Measurements from ENCODE around the gene DHX32. TPM values are rescaled to one million over a fixed set of nuclear protein-coding genes. Genes with fewer than 3 reads are reported as not detected.

DHX32 gene
- polyA plus RNA-seq, 2 donors: 26.1 to 30.5 TPM

DNA sequence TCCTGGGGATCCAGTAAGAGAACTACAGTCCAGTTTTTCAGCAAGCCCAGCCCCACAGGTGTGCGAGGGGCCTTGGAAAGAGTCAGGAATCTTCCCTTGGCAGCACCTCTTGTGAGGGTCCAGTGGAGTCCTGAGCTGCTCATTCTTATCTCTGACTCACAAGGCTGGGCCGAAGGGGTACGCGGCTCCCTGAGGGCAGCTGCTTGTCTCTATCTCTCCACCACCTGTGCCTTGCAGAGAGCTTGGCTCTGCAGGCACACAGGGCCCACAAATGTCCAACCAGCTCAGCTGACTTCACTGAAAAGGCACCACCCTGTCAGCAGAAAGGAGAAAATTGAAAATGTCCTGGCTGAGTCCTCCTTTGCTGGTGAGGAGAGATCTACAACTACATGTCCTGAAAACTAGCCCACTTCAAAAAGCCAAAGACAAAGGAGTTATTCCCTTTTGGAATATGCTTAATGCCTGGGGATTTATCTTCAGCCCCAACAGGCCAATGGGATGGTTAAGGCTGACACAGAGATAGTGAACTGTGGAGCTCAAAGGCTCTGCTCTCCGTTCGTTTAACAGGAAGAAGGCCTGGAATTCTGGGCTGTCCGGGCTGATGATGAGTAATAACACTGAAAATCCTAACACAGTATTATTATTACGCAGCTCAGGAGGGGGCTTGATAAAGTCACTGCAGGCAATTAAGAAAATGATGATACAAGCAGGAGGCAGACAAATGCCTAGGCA lies 81.5 kb downstream of the DHX32 start:
- H3K36me3 ChIP-seq (ENCODE audit: control insufficient read depth in 2 of 2, insufficient read depth in 2 of 2, low read length in 1 of 2): peaks cover 8 to 25% of the 10 kb centered on the region in 2 donors
- 93 to 94% methylated on average over 8 of the region's 8 CpGs for WGBS, 2 donors

DNA sequence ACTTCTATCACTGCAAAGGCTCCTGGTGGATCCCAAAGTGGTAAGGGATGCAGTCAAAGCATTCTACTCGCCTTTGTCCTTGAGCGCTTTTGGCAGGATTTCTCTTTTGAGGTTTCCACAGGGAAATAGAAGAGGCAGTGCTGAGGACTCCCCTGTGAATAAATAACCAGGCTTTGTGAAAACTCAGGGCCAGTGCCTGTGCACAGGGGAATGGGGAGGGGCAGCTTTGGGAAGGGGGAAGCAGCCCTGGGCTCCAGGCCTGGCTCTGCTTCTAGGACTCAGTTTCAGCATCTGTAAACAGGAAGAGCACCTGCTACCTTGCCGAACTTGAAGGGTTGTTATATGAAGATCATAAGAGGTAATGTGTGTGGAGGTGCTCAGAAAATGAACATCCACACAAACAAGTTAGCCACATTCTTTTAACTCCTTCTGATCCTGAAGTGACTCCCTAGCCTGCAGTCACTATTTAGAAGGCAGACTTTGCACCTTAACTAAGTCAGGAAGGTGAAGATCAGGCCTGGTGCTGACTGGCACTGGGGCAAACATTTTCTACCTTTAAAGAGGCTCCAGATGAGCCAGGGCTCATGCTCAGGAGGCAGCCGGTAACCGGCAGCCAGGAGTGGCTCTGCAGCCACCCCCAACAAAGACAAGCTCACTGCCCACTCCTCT lies 83.0 kb downstream of the DHX32 start:
- 53 to 65% methylated on average over 5 of the region's 5 CpGs for WGBS, 2 donors
- Histone ChIP-seq H3K9me3 (ENCODE audit: control insufficient read depth in 2 of 2, insufficient read depth in 1 of 2, low read depth in 1 of 2, low read length in 1 of 2) (no peaks in the 10 kb centered on the region), H3K4me3 (ENCODE audit: low read depth in 1 of 2, low read length in 2 of 2) (no peak overlapping the region), H3K27me3 (ENCODE audit: control insufficient read depth in 1 of 2, insufficient read depth in 2 of 2, low read length in 2 of 2) (no peaks in the 10 kb centered on the region), H3K27ac (ENCODE audit: low read depth in 2 of 2, low read length in 1 of 2) (no peak overlapping the region), H3K4me1 (ENCODE audit: control insufficient read depth in 2 of 2, insufficient read depth in 2 of 2, low read length in 1 of 2) (peaks cover 0 to 2% of the 10 kb centered on the region in 2 donors), H3K36me3 (ENCODE audit: control insufficient read depth in 2 of 2, insufficient read depth in 2 of 2, low read length in 1 of 2) (peaks cover 13 to 31% of the 10 kb centered on the region in 2 donors)

More for the DNA sequence above, 81.5 kb downstream of the DHX32 start:
- no peak overlapping the region for H3K4me3 ChIP-seq (ENCODE audit: low read depth in 1 of 2, low read length in 2 of 2)
- H3K4me1 ChIP-seq (ENCODE audit: control insufficient read depth in 2 of 2, insufficient read depth in 2 of 2, low read length in 1 of 2): peaks cover 0 to 2% of the 10 kb centered on the region in 2 donors
- no peak overlapping the region for H3K27ac ChIP-seq (ENCODE audit: low read depth in 2 of 2, low read length in 1 of 2)
- no peaks in the 10 kb centered on the region for H3K27me3 ChIP-seq (ENCODE audit: control insufficient read depth in 1 of 2, insufficient read depth in 2 of 2, low read length in 2 of 2)
- H3K9me3 ChIP-seq (ENCODE audit: control insufficient read depth in 2 of 2, insufficient read depth in 1 of 2, low read depth in 1 of 2, low read length in 1 of 2): no peaks in the 10 kb centered on the region

DNA sequence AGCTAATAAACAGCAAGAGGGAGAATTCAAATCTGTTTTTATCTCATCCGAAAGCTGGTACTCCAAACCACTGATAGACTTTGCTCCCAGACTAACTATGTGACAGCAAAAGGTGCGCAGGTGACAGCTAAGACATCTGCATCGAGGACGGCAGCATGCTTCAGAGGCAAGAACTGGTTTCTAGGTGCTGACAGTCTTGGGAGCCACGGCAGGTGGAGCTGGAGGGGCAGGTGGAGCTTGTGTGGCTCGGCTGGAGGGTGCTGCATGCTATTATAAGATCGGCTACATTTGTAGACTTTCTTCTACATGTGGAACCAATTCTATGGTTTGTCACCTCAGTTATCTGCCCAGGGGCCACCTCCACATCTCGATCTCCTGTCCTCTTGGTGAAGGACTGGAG lies 83.7 kb downstream of the DHX32 start:
- Histone ChIP-seq H3K27me3 (ENCODE audit: control insufficient read depth in 1 of 2, insufficient read depth in 2 of 2, low read length in 2 of 2) (no peaks in the 10 kb centered on the region), H3K4me1 (ENCODE audit: control insufficient read depth in 2 of 2, insufficient read depth in 2 of 2, low read length in 1 of 2) (no peaks in the 10 kb centered on the region), H3K36me3 (ENCODE audit: control insufficient read depth in 2 of 2, insufficient read depth in 2 of 2, low read length in 1 of 2) (peaks cover 14 to 33% of the 10 kb centered on the region in 2 donors), H3K4me3 (ENCODE audit: low read depth in 1 of 2, low read length in 2 of 2) (no peak overlapping the region), H3K27ac (ENCODE audit: low read depth in 2 of 2, low read length in 1 of 2) (no peak overlapping the region), H3K9me3 (ENCODE audit: control insufficient read depth in 2 of 2, insufficient read depth in 1 of 2, low read depth in 1 of 2, low read length in 1 of 2) (no peaks in the 10 kb centered on the region)
- 84 to 91% methylated on average over 8 of the region's 8 CpGs for WGBS, 2 donors

DNA sequence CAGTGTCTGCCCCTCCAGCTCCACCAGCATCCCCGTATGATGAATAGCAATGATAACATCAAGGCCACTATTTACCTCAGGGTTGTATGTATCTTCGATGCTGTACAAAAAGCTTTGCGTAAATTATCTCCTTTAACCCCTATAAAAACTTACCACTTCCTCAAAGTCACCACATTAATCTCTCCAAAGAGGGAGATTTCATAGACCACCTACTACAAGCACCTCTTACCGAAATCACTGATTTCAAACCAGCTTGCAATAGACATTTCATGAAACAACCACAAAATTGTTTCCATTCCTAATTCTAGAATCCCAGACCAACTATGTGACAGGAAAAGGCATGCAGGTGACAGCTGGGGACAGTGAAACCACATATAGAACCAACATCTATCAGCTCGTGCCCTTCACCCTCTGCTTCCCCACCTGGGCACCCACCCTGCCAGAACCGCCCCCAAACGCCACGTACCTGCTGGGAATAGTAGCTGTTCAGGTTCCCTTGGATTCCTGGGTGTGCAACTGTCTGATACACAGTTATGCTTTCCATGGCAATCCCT lies 85.4 kb downstream of the DHX32 start:
- H3K9me3 ChIP-seq (ENCODE audit: control insufficient read depth in 2 of 2, insufficient read depth in 1 of 2, low read depth in 1 of 2, low read length in 1 of 2): no peaks in the 10 kb centered on the region
- 82 to 83% methylated on average over 8 of the region's 8 CpGs for WGBS, 2 donors
- no peaks in the 10 kb centered on the region for H3K27me3 ChIP-seq (ENCODE audit: control insufficient read depth in 1 of 2, insufficient read depth in 2 of 2, low read length in 2 of 2)
- H3K4me3 ChIP-seq (ENCODE audit: low read depth in 1 of 2, low read length in 2 of 2): no peak overlapping the region
- no peak overlapping the region for H3K27ac ChIP-seq (ENCODE audit: low read depth in 2 of 2, low read length in 1 of 2)
- H3K4me1 ChIP-seq (ENCODE audit: control insufficient read depth in 2 of 2, insufficient read depth in 2 of 2, low read length in 1 of 2): no peaks in the 10 kb centered on the region
- peaks cover 14 to 32% of the 10 kb centered on the region in 2 donors for H3K36me3 ChIP-seq (ENCODE audit: control insufficient read depth in 2 of 2, insufficient read depth in 2 of 2, low read length in 1 of 2)

DNA sequence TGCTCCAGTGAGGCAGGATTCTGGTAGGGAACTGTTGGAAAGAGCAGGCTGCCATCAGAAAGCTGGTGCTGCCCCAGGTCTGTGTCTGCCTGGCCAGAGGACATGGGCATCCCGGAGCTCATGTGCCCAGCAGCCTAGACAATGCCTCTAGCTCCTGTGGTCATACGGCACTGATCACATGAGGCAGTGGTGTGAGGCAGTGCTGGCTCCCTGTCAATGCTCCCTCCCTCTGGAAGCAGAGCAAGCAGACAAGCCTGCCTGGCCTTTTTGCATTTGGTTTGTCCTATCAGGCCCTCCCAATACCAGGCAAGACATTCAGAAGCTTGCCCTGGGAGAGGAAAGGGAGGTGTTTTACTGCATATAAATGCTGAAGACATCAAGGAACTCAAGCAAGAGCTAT lies 86.0 kb downstream of the DHX32 start:
- Histone ChIP-seq H3K4me1 (ENCODE audit: control insufficient read depth in 2 of 2, insufficient read depth in 2 of 2, low read length in 1 of 2) (no peaks in the 10 kb centered on the region), H3K27ac (ENCODE audit: low read depth in 2 of 2, low read length in 1 of 2) (no peak overlapping the region), H3K27me3 (ENCODE audit: control insufficient read depth in 1 of 2, insufficient read depth in 2 of 2, low read length in 2 of 2) (no peaks in the 10 kb centered on the region), H3K9me3 (ENCODE audit: control insufficient read depth in 2 of 2, insufficient read depth in 1 of 2, low read depth in 1 of 2, low read length in 1 of 2) (no peaks in the 10 kb centered on the region), H3K4me3 (ENCODE audit: low read depth in 1 of 2, low read length in 2 of 2) (no peak overlapping the region), H3K36me3 (ENCODE audit: control insufficient read depth in 2 of 2, insufficient read depth in 2 of 2, low read length in 1 of 2) (peaks cover 14 to 32% of the 10 kb centered on the region in 2 donors)
- WGBS, 2 donors: 86 to 92% methylated on average over 2 of the region's 2 CpGs

DNA sequence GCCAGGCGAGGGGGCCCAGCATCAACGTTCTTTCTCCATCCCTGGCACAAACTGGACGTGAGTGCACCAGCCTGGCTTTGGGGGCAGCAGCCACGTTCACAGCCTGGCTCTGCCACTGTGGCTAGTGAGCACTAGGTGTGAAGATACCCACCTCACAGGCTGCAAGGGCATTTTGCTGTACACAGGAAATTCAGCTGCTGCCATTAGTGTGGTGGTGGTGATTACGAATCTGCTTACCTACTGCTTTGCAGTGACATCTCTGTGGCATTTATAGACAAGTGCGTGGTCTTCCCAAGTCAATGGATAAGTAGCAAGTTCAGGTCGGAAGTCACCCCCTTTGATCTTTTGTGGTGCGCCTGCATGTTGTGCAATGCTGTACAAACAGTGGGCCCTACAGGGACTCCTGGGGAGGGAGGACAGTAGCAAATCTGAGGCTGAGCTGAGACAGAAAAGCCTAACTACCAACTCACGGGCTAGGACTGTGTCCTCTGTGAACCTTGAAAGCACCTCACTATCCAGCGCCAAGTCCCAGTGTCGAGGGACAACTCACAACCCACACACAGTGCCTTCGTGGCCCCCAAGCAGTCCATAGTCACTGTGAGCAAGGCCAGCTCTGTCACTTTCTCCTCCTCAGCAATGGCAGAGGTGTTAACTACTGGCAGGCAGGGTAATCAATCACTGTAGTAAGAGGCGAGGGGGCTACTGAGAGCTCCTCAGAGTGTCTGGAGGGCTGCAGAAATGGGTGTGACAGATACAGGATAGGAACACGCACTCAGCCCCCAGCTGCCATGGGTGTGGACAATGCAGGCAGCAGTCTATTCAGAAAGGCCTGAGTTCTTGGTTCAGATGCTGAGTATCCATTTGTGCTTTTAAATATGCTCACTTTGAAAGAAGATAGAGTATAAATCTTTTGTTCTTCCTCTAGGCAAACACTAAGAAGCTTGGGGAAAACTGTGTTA lies 88.5 kb downstream of the DHX32 start:
- Histone ChIP-seq H3K27me3 (ENCODE audit: control insufficient read depth in 1 of 2, insufficient read depth in 2 of 2, low read length in 2 of 2) (no peaks in the 10 kb centered on the region), H3K27ac (ENCODE audit: low read depth in 2 of 2, low read length in 1 of 2) (no peak overlapping the region), H3K36me3 (ENCODE audit: control insufficient read depth in 2 of 2, insufficient read depth in 2 of 2, low read length in 1 of 2) (peaks cover 11 to 35% of the 10 kb centered on the region in 2 donors), H3K4me1 (ENCODE audit: control insufficient read depth in 2 of 2, insufficient read depth in 2 of 2, low read length in 1 of 2) (no peaks in the 10 kb centered on the region), H3K9me3 (ENCODE audit: control insufficient read depth in 2 of 2, insufficient read depth in 1 of 2, low read depth in 1 of 2, low read length in 1 of 2) (no peaks in the 10 kb centered on the region), H3K4me3 (ENCODE audit: low read depth in 1 of 2, low read length in 2 of 2) (no peak overlapping the region)
- 88 to 90% methylated on average over 14 of the region's 14 CpGs for WGBS, 2 donors

DNA sequence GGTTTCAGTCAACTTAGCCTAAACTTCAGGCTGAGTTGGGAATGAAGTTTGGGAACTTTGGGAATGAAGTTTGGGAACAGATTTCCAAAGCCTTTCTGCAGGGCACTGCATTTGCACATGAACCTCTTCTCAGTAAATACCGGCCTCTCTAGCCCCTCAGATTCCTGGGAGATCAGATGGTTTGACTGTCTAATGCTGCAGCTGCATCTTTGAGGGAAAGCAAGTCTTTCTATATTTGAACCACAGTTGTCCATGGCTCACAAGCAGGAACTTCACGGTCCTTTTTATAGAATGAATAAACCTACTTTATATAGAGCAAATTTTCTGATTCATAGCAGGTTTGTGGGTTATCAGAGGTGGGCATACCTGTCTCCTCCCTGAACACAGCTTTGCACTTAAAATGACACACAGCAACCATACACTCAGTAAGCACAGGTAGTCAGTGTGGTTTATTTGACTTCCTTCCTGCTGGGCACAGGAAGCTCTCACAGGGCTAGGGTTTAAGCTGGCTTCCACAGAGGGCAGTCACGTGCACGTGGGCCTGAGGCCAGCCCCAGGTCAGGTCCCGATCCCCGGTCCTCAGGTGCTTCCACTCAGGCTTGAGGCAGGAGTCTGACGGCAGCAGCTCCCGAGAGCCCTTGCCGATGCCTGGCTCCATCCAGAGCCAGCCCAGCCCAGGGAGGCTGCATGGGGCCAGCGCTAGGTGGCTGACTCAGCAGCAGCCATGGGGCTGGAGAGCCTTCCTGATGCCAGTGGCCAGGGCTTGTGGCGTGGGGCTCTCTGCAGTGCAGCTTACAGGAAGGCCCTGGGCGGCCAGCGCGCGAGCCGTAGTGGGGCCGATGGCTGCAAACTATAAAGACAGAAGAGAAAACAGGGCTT lies 92.7 kb downstream of the DHX32 start:
- Histone ChIP-seq H3K36me3 (ENCODE audit: control insufficient read depth in 2 of 2, insufficient read depth in 2 of 2, low read length in 1 of 2) (peaks cover 7 to 18% of the 10 kb centered on the region in 2 donors), H3K4me3 (ENCODE audit: low read depth in 1 of 2, low read length in 2 of 2) (no peak overlapping the region), H3K4me1 (ENCODE audit: control insufficient read depth in 2 of 2, insufficient read depth in 2 of 2, low read length in 1 of 2) (no peaks in the 10 kb centered on the region), H3K9me3 (ENCODE audit: control insufficient read depth in 2 of 2, insufficient read depth in 1 of 2, low read depth in 1 of 2, low read length in 1 of 2) (no peaks in the 10 kb centered on the region), H3K27me3 (ENCODE audit: control insufficient read depth in 1 of 2, insufficient read depth in 2 of 2, low read length in 2 of 2) (no peaks in the 10 kb centered on the region), H3K27ac (ENCODE audit: low read depth in 2 of 2, low read length in 1 of 2) (no peak overlapping the region)
- 82 to 83% methylated on average over 17 of the region's 17 CpGs for WGBS, 2 donors

Measured in esophagus (tissue), 2 donors.